Sigmoid colon (tissue), 3 donors: ENCODE measurements around the gene SON.

ENCODE experiments used
- CTCF ChIP-seq, 4 experiments: fragments of 450-650 bp in 3 of 4; fragments of 200-600 bp in 1 of 4; IDR thresholded peaks; one replicate each; pipeline ENCODE4 v1.5.1; 2016 to 2019; ENCODE audit warnings: antibody characterized with exemption in 4 of 4, mild to moderate bottlenecking in 3 of 4, moderate library complexity in 2 of 4
- POLR2A ChIP-seq, 2 donors: fragments of 450-650 bp; IDR thresholded peaks; one replicate each; pipeline ENCODE4 v1.6.1; 2016; ENCODE audit warnings: antibody characterized with exemption in 2 of 2, mild to moderate bottlenecking in 2 of 2, moderate library complexity in 2 of 2

- TF ChIP-seq POLR2A (IDR thresholded peaks at IDR 0.05) (no peak), CTCF (IDR thresholded peaks at IDR 0.05) (no peak)
Observed at GRCh38 chr21:33552093-33552998, 9.5 kb downstream of the SON start.
